HTR-8/SVneo (cell line): ENCODE measurements around the gene TMEM82.

Source experiments
- DNase-seq: peaks from one replicate; pipeline ENCODE4 v3.0.0; 2011; ENCODE audit warnings: low spot score, mixed read lengths; ENCODE audit not compliant: insufficient read length
- FAIRE-seq: peaks from 2 replicates; lab custom pipeline; 2011; peaks lifted over from hg19 to GRCh38; lab: Jason Lieb, UNC

TMEM82 gene

DNA sequence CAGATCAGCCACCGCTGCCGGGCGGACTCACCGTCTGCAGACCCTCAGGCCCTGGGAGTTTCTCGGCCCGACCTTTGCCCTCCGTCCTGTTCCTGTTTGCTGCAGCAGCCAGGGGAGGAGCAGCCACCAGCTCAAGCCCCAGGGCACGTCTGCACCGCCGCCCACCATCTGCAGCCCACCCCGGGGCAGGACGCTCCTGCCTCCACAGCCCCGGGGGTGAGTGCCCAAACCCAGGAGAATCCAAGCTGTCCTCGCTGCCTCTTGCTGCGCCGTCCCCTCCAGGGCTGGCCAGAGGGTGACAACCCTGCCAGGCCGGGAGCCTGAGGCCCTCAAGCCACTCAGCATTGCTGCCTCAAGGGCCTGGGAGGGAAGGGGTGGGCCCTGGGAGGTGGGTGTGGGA, 7.4 kb upstream of the TMEM82 start:
- no peak for DNase-seq
- no peak for FAIRE-seq

DNA sequence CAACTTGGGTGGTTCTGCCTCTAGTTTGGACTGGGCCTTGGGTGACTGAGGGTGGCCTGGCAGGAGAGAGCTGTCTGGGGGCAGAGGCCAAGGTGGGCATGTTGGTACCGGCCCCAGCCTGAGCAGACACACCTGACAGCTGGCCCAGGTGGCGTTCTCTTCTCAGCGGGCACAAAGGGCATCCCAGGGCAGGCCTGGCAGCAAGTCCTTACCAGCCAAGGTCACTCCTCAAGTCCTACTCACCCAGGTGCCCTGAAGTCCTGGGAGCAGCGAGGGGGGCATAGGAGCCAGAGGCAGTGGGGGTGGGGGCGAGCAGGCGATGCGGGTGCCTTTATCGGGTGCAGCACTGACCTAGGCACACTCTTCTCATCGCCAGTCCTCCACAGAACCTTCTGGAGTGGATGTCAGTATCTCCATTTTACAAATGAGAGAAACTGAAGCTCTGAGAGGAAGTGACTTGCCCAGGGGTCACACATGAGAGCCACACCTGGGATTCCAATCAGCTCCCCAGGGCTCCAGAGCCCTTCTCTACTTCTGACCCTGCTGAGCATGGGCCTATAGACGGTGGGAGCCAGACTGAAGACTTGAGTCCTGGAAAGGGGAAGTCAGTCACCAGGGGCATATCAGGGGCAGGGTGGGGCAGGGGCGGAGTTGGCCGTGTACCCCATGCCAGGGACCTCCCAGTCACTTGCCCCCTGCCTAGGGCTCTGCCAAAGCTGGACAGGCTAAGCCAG, 6.8 kb upstream of the TMEM82 start:
- DNase-seq (no peak), FAIRE-seq (no peak)

DNA sequence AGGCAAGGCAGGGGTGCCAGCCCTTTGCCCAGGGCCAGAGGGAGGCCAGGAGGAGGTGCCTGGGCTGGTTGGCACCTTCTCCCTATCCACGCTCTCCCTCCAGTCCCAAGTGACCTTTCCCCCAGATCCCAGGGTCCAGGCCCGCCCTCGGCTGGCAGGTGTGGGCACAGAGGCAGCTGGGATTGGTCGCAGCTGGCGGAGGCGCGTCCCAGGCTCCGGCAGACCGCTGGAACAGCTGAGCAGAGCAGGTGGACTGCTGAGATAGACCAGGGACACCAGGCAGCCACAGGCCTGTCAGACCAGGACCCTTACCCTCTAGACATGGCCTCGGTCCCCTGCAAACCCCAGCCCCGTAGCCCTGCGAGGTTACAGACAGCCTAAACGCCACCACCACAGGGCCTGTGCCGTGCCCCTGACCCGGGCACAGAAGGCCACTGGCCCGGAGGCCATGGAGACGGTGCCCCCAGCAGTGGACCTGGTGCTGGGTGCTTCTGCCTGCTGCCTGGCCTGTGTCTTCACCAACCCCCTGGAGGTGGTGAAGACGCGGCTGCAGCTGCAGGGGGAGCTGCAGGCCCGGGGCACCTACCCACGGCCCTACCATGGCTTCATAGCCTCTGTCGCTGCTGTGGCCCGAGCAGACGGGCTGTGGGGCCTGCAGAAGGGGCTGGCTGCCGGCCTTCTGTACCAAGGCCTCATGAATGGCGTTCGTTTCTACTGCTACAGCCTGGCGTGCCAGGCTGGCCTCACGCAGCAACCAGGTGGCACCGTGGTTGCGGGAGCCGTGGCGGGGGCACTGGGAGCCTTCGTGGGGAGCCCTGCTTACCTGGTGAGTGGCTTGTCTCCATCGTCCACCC, 6.0 kb upstream of the TMEM82 start, which contains the start of gene SLC25A34:
Gene SLC25A34 (plus strand): TSS at position 221 of the 854 bp plus-strand sequence. CDS start 228 bp downstream, at position 449.
- FAIRE-seq = no peak

DNA sequence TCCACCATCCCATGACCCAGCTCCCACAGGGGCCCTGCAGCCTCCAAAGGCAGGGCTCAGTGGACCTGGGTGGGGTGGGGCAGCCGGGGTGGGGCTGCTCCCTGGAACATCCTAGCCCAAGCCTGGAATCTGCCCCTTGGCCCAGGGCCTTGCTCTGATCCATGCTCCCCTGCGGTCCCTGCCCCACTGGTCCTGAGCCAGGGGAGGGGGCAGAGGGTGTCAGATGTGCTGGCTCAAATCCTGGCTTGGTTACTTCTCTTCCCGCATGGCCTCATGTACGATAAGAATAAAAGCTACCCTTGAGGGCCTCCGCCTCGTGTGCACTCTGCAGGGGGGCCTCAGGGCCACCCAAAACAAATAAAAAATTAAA, 5.4 kb upstream of the TMEM82 start:
- FAIRE-seq (no peak), DNase-seq (no peak)

More for the DNA sequence above, 6.0 kb upstream of the TMEM82 start, which contains the start of gene SLC25A34:
- DNase-seq = no peak

DNA sequence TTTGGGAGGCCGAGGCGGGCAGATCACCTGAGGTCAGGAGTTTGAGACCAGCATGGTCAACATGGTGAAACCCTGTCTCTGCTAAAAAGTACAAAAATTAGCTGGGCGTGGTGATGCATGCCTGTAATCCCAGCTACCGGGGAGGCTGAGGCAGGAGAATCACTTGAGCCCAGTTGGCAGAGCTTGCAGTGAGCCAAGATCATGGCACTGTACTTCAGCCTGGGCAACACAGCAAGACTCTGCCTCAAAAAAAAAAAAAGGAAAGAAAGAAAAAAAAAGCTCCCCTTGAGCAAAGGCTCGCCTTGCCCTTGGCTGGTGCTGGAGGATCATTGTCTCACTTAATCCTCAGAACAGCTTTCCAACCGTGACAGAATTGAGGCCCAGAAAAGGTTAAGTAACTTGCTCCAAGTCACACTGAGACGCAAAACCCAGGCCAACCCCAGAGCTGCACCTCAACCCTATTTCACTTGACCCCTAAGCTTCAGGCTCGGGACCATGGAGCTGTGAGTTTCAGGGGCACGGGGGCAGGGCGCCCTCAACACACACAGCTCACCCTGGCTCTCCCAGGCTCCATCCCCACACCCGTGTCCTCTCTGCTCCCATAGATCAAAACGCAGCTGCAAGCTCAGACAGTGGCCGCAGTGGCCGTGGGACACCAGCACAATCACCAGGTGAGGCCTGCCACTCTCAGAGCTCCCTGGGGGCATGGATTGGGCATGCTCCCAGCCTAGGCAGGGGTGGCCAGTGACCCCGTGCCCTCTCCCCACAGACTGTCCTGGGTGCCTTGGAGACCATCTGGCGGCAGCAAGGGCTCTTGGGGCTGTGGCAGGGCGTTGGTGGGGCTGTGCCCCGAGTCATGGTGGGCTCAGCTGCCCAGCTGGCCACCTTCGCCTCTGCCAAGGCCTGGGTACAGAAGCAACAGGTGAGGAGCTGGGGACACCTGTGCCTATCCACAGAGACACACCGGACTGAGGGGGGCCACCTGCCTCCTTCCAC, 4.7 kb upstream of the TMEM82 start:
- FAIRE-seq = no peak
- DNase-seq = no peak

DNA sequence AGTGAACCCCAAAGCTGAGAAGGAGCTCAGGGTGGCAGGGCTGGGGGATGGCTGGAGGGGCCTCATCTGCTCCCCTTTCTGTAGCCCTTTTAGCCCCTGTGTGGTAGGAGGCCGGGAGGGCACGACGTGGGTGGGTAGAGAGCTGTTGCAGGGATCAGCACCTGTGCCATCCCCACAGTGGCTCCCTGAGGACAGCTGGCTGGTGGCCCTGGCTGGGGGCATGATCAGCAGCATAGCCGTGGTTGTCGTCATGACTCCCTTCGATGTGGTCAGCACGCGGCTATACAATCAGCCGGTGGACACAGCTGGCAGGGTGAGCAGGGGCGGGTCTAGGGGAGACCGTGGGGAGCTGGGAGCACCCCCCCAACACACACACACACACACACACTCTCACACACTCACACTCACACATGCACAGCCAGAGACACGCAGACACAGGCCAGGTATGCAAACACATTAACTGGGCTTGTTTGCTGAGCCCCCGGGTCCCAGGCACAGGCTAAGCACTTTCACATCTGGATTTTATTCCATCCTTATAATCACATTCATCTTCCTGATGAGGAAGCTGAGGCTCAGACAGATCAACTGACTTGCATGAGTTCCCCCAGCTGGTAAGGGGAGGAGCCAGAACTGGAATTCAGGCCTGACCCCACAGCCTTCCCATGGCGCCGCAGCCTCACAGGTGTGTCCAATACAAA, 3.7 kb upstream of the TMEM82 start:
- DNase-seq (no peak), FAIRE-seq (no peak)

DNA sequence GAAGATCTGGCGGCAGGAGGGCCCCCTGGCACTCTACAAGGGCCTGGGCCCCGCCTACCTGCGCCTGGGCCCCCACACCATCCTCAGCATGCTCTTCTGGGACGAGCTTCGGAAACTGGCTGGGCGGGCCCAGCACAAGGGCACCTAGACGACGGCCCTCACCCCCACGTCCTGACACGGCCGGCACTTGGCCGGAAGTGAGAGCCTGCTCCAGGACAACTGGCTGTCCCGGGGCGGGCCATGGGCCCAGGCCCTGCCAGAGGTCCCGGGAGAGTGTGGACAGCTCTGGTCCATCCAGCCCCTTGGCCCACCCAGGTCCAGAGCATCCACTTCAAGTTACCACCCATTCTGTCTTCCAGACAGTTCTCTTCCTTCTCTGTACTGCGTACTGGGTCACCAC, 3.0 kb upstream of the TMEM82 start:
- DNase-seq (no peak), FAIRE-seq (no peak)

DNA sequence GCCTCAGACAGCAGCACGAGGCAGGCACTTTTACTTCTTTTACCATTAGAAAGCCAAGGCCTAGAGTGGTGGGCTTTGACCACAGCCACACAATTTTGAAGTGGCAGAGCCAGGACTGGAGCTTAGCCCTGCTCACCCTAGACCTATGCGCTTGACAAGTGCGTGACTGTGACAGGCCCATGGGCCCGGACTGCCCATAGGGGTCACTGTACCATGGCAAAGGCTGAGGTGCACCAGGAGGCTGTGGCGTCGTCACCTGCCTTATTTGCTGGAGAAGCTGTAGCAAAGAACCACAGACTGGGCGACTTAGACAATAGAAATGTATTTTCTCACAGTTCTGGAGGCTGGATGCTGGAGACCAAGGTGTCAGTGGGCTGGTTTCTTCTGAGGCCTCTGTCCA, 2.6 kb upstream of the TMEM82 start:
- no peak for DNase-seq

DNA sequence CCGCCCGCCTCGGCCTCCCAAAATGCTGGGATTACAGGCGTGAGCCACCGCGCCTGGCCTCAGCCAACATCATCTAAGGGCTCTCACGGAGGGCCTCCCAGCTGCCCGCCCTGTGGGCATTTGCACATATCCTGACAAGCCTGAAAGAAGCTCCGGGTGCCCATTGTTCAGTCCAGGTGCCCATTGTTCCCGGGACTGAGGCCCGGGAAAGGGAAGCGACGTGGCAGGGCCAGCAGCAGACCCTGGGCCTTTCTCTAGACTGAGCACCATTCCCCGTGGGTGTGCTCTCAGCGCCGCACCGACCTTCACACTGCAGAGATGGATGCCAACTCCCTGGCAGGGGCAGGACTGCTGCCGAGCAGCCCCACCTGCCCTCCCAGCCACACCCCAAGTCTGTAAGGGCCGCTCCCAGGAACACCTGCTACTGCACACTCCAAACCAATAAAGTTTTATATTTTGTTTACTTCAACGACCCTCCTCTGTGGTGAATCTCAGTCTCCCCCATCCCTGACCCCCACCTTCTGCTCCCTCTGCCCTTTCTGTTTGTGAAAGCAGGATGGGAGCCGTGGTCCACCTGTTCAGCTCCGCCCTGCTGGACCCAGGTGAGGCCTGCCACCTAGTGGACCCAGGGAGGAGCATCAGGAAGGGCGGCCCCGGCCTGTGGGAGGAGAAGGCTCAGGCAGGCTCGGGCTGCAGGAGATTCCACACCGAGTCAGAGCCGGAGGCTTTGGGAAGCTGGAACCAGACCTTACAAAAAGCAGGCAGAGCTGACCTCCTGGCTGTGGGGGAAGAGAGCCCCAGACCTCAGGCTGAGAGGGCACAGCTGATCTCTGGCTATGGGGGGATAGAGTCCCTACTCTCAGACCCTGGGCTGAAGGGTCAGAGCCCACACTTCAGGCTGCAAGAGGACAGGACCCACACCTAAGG, 1.1 kb upstream of the TMEM82 start:
- FAIRE-seq (peak; percentile 49), DNase-seq (peak; percentile 81)

More for the DNA sequence above, 2.6 kb upstream of the TMEM82 start:
- no peak for FAIRE-seq

DNA sequence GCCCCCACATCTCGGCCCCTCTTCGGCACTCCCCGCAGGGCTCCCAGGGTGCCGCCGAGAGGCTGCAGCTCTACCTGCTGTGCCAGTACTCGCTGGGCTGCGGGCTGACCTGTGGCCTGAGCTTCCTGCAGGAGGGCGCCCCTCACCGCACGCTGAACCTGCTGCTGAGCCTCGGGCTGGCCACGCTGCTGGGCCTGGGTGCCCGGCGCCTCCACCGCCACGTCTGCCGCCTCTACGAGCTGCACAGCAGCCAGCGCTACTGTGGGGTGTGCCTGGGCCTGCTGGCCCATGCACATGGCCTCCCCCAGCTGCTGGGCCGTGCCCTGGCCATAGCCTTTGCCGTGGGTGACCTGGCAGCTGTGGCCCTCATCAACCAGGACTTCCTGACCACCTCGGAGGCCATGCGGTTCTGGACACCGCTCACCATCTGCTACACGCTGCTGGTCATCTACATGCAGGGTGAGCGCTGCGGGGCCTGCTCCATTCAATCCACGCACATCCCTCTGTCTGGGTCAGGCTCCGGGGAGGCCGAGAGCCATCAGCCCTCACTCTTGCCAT, 1.9 kb downstream of the TMEM82 start:
- no peak for DNase-seq
- no peak for FAIRE-seq

DNA sequence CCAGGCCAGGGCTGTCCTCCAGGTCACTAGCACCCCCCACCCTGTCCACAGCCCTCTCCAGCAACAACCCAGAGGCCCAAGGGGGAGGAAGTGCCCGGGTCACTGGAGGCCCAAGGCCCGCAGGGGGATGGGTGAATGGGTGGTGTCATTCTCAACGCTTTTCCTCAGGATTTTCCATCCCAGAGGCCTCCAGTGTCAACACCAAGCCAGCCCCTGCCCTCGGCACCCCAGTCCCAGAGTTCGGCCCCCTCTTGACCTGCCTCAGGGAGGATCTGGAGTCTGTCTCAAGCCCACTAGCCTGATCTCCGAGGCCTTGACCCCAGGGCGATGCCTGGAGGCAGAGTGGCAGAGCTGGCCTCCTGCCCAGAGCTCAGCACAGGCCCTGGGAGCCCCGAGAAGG, 5.1 kb downstream of the TMEM82 start:
- no peak for FAIRE-seq
- DNase-seq = no peak

DNA sequence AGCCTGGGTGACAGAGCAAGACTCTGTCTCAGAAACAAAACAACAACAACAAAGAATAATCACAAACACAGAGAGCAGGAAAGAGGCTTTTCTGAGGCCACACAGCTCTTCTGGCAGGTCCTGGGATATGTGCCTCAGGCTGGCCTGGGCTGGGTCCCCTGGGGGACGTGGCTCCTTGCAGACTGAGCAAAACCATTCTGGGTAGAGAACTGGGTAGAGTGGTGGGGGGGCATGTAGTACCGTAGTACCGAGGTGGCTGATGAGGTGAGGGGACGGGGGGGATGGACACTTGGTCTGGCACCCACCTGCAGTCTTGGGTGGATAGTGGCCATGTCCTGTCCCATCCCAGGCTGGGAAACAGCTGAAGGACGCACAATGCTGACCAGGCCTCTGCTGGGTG, 6.0 kb downstream of the TMEM82 start:
- FAIRE-seq (no peak), DNase-seq (no peak)

DNA sequence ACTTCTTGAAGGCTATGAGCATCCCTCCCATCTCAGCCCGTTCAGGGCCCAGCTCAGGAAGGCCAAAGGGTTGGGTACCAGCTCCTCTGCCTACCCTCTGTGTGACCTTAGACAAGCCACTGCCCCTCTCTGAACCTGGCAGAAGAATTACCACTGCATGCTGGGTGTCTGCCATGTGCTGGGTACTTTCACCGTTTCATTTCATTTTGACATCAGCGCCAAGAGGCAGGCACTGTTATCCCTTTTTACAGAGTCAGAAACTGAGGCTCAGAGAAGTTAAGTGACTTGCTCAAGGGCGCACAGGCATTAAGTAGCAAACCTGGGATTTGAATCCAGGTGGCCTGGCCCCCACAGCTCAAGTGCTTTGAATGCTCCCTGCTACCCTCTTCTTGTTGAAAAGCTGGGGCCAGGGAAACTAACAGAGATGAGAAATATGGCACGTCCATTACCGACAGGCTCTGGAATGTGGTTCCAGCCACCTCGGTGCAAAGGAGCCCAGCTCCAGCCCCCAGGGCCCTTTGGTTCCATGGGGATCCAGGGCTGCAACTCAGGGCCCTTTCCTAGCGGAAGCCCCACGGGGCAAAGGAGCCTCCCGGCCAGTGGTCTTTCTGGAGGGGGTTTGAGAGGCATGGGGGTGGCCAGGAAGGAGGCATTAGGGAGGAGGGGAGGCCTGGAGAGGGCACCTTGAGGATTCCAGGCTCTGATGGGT, 6.5 kb downstream of the TMEM82 start:
- no peak for FAIRE-seq

DNA sequence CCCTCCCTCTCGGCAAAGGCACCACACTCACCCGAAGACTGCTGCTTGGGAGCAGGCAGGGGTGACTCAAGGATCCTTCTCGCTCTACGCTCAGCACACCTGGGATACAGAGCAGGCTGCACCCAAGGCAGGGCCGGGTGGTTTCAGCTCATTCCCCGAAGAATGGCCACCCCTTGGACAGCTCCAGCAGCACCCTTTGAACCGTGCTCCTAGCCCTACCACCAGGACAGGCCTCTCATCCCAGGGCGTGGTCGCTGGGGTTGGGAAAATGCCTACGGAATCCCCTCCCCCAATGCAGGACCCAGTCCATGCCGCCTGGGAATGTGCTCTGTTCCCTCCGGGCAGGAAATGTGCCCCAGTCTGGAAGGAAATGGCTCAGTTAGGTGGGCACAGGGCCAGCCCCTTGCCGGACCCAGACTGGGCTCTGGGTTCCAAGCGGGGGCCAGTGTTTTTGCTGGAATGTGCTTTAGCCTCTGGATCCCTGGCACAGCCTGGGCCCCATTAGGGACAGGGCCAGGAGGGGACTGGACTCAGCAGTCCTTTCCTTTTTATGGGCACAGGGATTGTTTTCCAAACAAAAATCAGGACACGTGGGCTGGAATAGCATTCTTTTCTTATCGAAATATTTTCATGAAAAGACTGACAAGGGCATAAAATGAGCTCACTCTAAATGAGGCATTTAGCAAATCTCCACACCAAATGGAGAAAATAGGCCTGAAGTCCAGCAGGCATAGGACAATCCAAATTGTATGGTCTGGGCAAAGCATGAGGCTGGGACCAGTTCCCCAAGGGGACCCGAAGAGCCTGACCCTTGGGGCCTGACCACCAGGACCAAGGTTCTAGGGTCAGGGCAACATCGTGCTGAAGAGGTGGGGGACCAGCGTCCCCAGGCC, 7.3 kb downstream of the TMEM82 start:
- no peak for FAIRE-seq

More for the DNA sequence above, 6.5 kb downstream of the TMEM82 start:
- DNase-seq = no peak

DNA sequence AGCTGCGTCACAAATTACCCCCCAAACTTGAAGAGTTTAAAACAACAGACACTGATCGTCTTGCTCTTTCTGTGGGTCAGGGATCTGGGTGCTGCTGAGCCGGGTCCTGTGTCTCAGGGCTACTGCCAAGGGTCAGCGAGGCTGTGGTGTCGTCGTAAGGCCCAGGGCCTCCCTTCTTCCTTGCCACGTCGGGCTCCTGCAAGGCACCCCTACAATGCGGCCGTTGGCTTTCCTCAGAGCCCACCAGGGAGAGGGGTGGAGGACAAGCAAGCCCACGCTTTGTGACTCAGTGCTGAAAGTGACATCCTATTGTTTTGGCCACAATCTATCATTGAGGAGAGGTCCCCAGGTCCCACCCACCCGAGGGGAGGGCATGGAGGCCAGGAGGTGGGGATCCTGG, 8.6 kb downstream of the TMEM82 start:
- FAIRE-seq (no peak), DNase-seq (no peak)

More for the DNA sequence above, 7.3 kb downstream of the TMEM82 start:
- DNase-seq = peak; percentile 44

DNA sequence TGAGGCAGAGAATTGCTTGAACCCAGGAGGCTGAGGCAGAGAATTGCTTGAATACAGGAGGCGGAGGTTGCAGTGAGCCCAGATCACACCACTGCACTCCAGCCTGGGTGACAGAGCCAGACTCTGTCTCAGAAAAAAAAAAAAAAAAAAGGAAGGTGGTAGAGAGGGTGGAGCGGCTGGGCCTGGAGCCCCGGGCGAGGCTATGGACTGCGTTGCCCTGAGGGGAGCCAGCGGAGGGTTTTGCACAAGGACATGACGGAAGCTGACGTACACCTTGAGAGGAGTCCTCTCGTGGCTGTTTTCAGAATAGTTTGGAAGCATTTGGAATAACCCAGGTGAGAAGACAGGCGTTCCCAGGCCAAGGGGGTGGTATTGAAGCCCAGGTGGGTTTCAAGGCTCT, 9.4 kb downstream of the TMEM82 start:
- no peak for FAIRE-seq
- no peak for DNase-seq

DNA sequence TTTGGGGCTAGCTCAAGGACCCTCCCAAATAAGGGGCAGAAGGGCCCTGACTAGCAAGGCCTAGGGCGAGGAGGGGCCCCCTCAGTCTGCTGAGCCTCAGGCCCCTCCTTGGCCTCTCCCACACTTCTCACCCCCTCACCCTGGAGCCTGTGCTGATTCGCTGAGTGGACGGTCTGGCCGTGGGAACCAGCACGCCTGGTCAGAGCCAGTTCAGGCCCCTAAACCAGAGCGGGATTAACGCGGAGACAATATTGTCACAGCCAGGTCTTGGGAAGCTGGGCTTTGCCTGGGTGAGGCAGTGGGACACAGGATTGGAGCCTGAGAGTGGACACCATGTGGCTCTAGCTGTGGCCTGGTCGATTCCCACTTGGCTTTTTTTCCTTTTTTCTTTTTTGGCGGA, 11.5 kb downstream of the TMEM82 start:
- no peak for FAIRE-seq
- no peak for DNase-seq
